NB4 (cell line): ENCODE results near the gene MTREX.

Experiments
- CTCF ChIP-seq: IDR thresholded peaks from one replicate; pipeline ENCODE4 v1.5.1; 2012; ENCODE audit warnings: low read depth, low read length
- POLR2A ChIP-seq: IDR thresholded peaks from 2 replicates; pipeline ENCODE4 v1.6.1; 2011; ENCODE audit warnings: mild to moderate bottlenecking; ENCODE audit not compliant: insufficient read length; ENCODE audit errors: extremely low read depth
- TF ChIP-seq, protein P1 (sequence below): IDR thresholded peaks from 2 replicates; pipeline ENCODE4 v1.6.1; 2011; ENCODE audit warnings: low read depth, low read length

DNA sequence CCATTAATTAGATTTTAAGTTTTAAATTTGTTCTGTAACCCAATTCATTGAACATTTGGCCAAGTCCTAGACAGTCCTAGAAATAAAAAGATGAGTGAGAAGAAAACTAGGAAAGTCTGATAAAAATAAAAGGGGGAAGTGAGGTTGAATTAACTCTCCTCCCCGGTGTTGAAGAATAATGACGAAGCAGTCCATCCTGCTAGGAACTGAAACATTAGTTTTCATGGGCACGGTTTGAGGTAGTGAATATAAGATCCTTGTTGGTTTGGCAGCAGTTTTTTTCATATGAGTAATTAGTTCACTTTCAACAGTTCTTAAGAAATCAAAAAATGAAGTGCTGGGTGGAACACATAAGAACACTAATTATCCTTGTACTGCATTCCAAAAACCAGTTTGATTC, 103.1 kb downstream of the MTREX start:
- TF ChIP-seq CTCF (no peak), POLR2A (no peak)
- TF ChIP-seq, protein P1, sequence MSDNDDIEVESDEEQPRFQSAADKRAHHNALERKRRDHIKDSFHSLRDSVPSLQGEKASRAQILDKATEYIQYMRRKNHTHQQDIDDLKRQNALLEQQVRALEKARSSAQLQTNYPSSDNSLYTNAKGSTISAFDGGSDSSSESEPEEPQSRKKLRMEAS: no peak
